ENCODE data around the gene GBP7. TPM values are rescaled to one million over a fixed set of nuclear protein-coding genes. Genes with fewer than 3 reads are reported as not detected.

GBP7 gene
- total and polyA plus RNA-seq, 11 donors = 0.16 to 0.17 TPM; not detected in 9

GRCh38 chr1:89200663-89201062 is 24.9 kb upstream of the GBP7 start:
- H3K27me3 ChIP-seq = no peaks in the 10 kb centered on the region
- peaks cover 0 to 42% (median 27%) of the 10 kb centered on the region in 12 donors for H3K4me1 ChIP-seq
- H3K27ac ChIP-seq = peak overlapping the region in 7 of 12 donors; percentile 15 to 94 (median 50)
- DNase-seq (no peak), ATAC-seq (peak in 3 of 4 donors; percentile 38 to 59 (median 52))
- 0 to 2% (median 1%) methylated on average over 2 of the region's 2 CpGs for WGBS, 4 donors
- TF ChIP-seq POLR2A (IDR thresholded peaks at IDR 0.05) = no peak
- TF ChIP-seq, protein P1, sequence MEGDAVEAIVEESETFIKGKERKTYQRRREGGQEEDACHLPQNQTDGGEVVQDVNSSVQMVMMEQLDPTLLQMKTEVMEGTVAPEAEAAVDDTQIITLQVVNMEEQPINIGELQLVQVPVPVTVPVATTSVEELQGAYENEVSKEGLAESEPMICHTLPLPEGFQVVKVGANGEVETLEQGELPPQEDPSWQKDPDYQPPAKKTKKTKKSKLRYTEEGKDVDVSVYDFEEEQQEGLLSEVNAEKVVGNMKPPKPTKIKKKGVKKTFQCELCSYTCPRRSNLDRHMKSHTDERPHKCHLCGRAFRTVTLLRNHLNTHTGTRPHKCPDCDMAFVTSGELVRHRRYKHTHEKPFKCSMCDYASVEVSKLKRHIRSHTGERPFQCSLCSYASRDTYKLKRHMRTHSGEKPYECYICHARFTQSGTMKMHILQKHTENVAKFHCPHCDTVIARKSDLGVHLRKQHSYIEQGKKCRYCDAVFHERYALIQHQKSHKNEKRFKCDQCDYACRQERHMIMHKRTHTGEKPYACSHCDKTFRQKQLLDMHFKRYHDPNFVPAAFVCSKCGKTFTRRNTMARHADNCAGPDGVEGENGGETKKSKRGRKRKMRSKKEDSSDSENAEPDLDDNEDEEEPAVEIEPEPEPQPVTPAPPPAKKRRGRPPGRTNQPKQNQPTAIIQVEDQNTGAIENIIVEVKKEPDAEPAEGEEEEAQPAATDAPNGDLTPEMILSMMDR (IDR thresholded peaks at IDR 0.05) = no peak
- H3K36me3 ChIP-seq = peaks cover 0 to 17% (median 0%) of the 10 kb centered on the region in 9 donors
- H3K4me3 ChIP-seq = no peak overlapping the region
- intact Hi-C loops (cut with DNase I) = loop anchor here in 4 of 10 donors (5.0 to 10.0 kb wide), 3 partner anchors 54 to 154 kb away; no protein-coding TSS in a partner anchor
- H3K9me3 ChIP-seq = peaks cover 0 to 17% (median 1%) of the 10 kb centered on the region in 12 donors

- Histone ChIP-seq H3K4me3 (peak overlapping the region in 11 of 12 donors; percentile 50 to 79 (median 68)), H3K27me3 (no peaks in the 10 kb centered on the region), H3K27ac (peak overlapping the region in 11 of 12 donors; percentile 74 to 94 (median 89)), H3K4me1 (peaks cover 0 to 53% (median 30%) of the 10 kb centered on the region in 12 donors), H3K9me3 (peaks cover 0 to 6% (median 0%) of the 10 kb centered on the region in 12 donors), H3K36me3 (peaks cover 0 to 25% (median 5%) of the 10 kb centered on the region in 9 donors)
- DNase-seq = no peak
- ATAC-seq = no peak
- no peak for TF ChIP-seq POLR2A (IDR thresholded peaks at IDR 0.05)
- TF ChIP-seq, protein P1 (IDR thresholded peaks at IDR 0.05) = no peak
- 38 to 53% (median 42%) methylated on average over 1 of the region's 1 CpG for WGBS, 4 donors
- intact Hi-C loops (cut with DNase I) = loop anchor here (2.0 to 10.0 kb wide), 11 partner anchors 55 to 159 kb away; partner anchors contain the start of gene GBP1 (in 1 of the 10)
Observed at GRCh38 chr1:89199525-89200031, 23.8 kb upstream of the GBP7 start.

- peak within 1 kb of the TSS; percentile 67 to 94 (median 88) for H3K27ac ChIP-seq
- H3K9me3 ChIP-seq = no peaks in the 10 kb centered on the region
- WGBS, 4 donors = 8 to 19% (median 11%) methylated on average over 21 of the region's 21 CpGs
- ATAC-seq = peak; percentile 73 to 89 (median 79)
- H3K27me3 ChIP-seq = no peaks in the 10 kb centered on the region
- peaks cover 0 to 33% (median 11%) of the 10 kb centered on the region in 9 donors for H3K36me3 ChIP-seq
- H3K4me1 ChIP-seq = peaks cover 0 to 63% (median 30%) of the 10 kb centered on the region in 12 donors
- DNase-seq = peak; percentile 28 to 76 (median 52)
- intact Hi-C loops (cut with DNase I) = loop anchor here in 9 of 10 donors (2.0 to 10.0 kb wide), 9 partner anchors 62 to 160 kb away; partner anchors contain the start of gene GBP1 (in 1 of the 9)
- TF ChIP-seq, protein P1 (IDR thresholded peaks at IDR 0.05) = no peak
- TF ChIP-seq POLR2A (IDR thresholded peaks at IDR 0.05) = no peak
- peak within 1 kb of the TSS; percentile 35 to 79 (median 67) for H3K4me3 ChIP-seq
Observed at GRCh38 chr1:89198491-89199072, 22.8 kb upstream of the GBP7 start, which contains the start of gene GBP4. TSS of gene GBP4 (minus strand) at chr1:89198942. CDS start at chr1:89198834, 108 bp downstream.

- 1 to 4% (median 3%) methylated on average over 8 of the region's 8 CpGs for WGBS, 4 donors
- intact Hi-C loops (cut with DNase I) = loop anchor here in 9 of 10 donors (2.0 to 10.0 kb wide), 9 partner anchors 63 to 161 kb away; partner anchors contain the start of gene GBP1 (in 1 of the 9)
- Histone ChIP-seq H3K27me3 (no peaks in the 10 kb centered on the region), H3K9me3 (no peaks in the 10 kb centered on the region), H3K27ac (peak overlapping the region; percentile 67 to 94 (median 88)), H3K4me3 (peak overlapping the region; percentile 35 to 79 (median 67)), H3K4me1 (peaks cover 0 to 67% (median 30%) of the 10 kb centered on the region in 12 donors), H3K36me3 (peaks cover 0 to 38% (median 16%) of the 10 kb centered on the region in 9 donors)
- peak in 1 of 4 donors; percentile 10 for ATAC-seq
- TF ChIP-seq, protein P1 (IDR thresholded peaks at IDR 0.05) = no peak
- no peak for TF ChIP-seq POLR2A (IDR thresholded peaks at IDR 0.05)
- DNase-seq = no peak
Observed at GRCh38 chr1:89198081-89198480, 22.3 kb upstream of the GBP7 start.
